ENCODE data around the gene RNU7-1.

RNU7-1 gene

GRCh38 chr12:6978611-6979011 lies 35.0 kb downstream of the RNU7-1 start:
- H3K9me3 ChIP-seq (ENCODE audit: control insufficient read depth in 1 of 2, low read length in 2 of 2) = no peaks in the 10 kb centered on the region
- no peaks in the 10 kb centered on the region for H3K27me3 ChIP-seq (ENCODE audit: control insufficient read depth in 1 of 2, insufficient read depth in 2 of 2, low read length in 2 of 2)
- H3K27ac ChIP-seq (ENCODE audit: low read depth, low read length) = no peak overlapping the region
- peaks cover 58 to 84% of the 10 kb centered on the region in 2 donors for H3K36me3 ChIP-seq (ENCODE audit: control insufficient read depth in 1 of 2, insufficient read depth in 2 of 2, low read length in 2 of 2)
- H3K9ac ChIP-seq (ENCODE audit: low read depth in 1 of 2, low read length in 2 of 2) = no peak overlapping the region
- H3K4me3 ChIP-seq (ENCODE audit: low read depth in 1 of 2, low read length in 2 of 2) = no peak overlapping the region
- H3K4me1 ChIP-seq (ENCODE audit: control insufficient read depth in 1 of 2, insufficient read depth in 2 of 2, low read length in 2 of 2) = peaks cover 37 to 42% of the 10 kb centered on the region in 2 donors

GRCh38 chr12:6979021-6979420 lies 35.4 kb downstream of the RNU7-1 start:
- Histone ChIP-seq H3K27ac (ENCODE audit: low read depth, low read length) (no peak overlapping the region), H3K4me3 (ENCODE audit: low read depth in 1 of 2, low read length in 2 of 2) (no peak overlapping the region), H3K27me3 (ENCODE audit: control insufficient read depth in 1 of 2, insufficient read depth in 2 of 2, low read length in 2 of 2) (no peaks in the 10 kb centered on the region), H3K9ac (ENCODE audit: low read depth in 1 of 2, low read length in 2 of 2) (no peak overlapping the region), H3K36me3 (ENCODE audit: control insufficient read depth in 1 of 2, insufficient read depth in 2 of 2, low read length in 2 of 2) (peaks cover 58 to 80% of the 10 kb centered on the region in 2 donors), H3K4me1 (ENCODE audit: control insufficient read depth in 1 of 2, insufficient read depth in 2 of 2, low read length in 2 of 2) (peaks cover 37 to 42% of the 10 kb centered on the region in 2 donors), H3K9me3 (ENCODE audit: control insufficient read depth in 1 of 2, low read length in 2 of 2) (no peaks in the 10 kb centered on the region)

- Histone ChIP-seq H3K36me3 (ENCODE audit: control insufficient read depth in 1 of 2, insufficient read depth in 2 of 2, low read length in 2 of 2) (peaks cover 57 to 75% of the 10 kb centered on the region in 2 donors), H3K27ac (ENCODE audit: low read depth, low read length) (no peak overlapping the region), H3K9ac (ENCODE audit: low read depth in 1 of 2, low read length in 2 of 2) (no peak overlapping the region), H3K27me3 (ENCODE audit: control insufficient read depth in 1 of 2, insufficient read depth in 2 of 2, low read length in 2 of 2) (no peaks in the 10 kb centered on the region), H3K9me3 (ENCODE audit: control insufficient read depth in 1 of 2, low read length in 2 of 2) (no peaks in the 10 kb centered on the region), H3K4me3 (ENCODE audit: low read depth in 1 of 2, low read length in 2 of 2) (no peak overlapping the region), H3K4me1 (ENCODE audit: control insufficient read depth in 1 of 2, insufficient read depth in 2 of 2, low read length in 2 of 2) (peaks cover 41 to 47% of the 10 kb centered on the region in 2 donors)
Observed at GRCh38 chr12:6979453-6979852, 35.8 kb downstream of the RNU7-1 start.

DNA sequence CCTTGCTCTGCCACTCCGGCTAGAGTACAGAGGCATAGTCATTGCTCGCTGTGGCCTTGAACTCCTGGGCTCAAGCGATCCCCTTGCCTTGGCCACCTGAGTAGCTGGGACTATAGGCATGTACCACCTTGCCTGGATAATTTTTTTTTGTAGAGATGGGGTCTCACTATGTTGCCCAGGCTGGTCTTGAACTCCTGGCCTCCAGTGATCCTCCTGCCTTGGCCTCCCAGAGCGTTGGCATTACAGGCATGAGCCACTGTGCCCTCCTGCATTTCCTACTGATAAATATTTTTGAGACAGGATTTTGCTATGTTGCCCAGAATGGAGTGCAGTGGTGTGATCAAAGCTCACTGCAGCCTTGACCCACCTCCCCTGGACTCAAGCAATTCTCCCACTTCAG lies 36.5 kb downstream of the RNU7-1 start:
- peaks cover 41 to 50% of the 10 kb centered on the region in 2 donors for H3K4me1 ChIP-seq (ENCODE audit: control insufficient read depth in 1 of 2, insufficient read depth in 2 of 2, low read length in 2 of 2)
- H3K27me3 ChIP-seq (ENCODE audit: control insufficient read depth in 1 of 2, insufficient read depth in 2 of 2, low read length in 2 of 2) = no peaks in the 10 kb centered on the region
- H3K27ac ChIP-seq (ENCODE audit: low read depth, low read length) = no peak overlapping the region

DNA sequence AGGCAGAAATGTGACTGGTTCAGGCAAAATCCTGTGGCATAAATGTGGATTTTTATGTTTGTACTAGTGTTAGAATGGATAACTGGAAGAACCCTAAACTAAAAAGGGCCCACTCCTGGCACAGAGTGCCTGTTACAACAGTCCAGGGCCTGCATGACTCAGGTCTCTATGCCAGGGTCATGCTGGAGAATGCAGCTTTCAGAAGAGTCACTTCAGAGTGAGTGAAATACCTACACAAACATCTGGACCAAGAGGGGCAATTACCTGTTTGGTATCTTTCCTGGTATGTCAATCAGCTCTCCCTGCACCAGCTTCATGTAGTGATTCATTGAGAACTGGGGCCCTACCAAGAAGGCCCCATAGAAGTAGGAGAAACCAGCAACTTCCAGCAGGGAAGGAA lies 37.1 kb downstream of the RNU7-1 start:
- Histone ChIP-seq H3K9ac (ENCODE audit: low read depth in 1 of 2, low read length in 2 of 2) (no peak overlapping the region), H3K4me3 (ENCODE audit: low read depth in 1 of 2, low read length in 2 of 2) (peak overlapping the region in 1 of 2 donors; percentile 5), H3K27me3 (ENCODE audit: control insufficient read depth in 1 of 2, insufficient read depth in 2 of 2, low read length in 2 of 2) (no peaks in the 10 kb centered on the region), H3K4me1 (ENCODE audit: control insufficient read depth in 1 of 2, insufficient read depth in 2 of 2, low read length in 2 of 2) (peaks cover 41 to 50% of the 10 kb centered on the region in 2 donors), H3K9me3 (ENCODE audit: control insufficient read depth in 1 of 2, low read length in 2 of 2) (no peaks in the 10 kb centered on the region), H3K27ac (ENCODE audit: low read depth, low read length) (peak overlapping the region; percentile 33), H3K36me3 (ENCODE audit: control insufficient read depth in 1 of 2, insufficient read depth in 2 of 2, low read length in 2 of 2) (peaks cover 44 to 63% of the 10 kb centered on the region in 2 donors)

More for the DNA sequence above, 36.5 kb downstream of the RNU7-1 start:
- Histone ChIP-seq H3K9me3 (ENCODE audit: control insufficient read depth in 1 of 2, low read length in 2 of 2) (no peaks in the 10 kb centered on the region), H3K9ac (ENCODE audit: low read depth in 1 of 2, low read length in 2 of 2) (no peak overlapping the region), H3K36me3 (ENCODE audit: control insufficient read depth in 1 of 2, insufficient read depth in 2 of 2, low read length in 2 of 2) (peaks cover 50 to 69% of the 10 kb centered on the region in 2 donors), H3K4me3 (ENCODE audit: low read depth in 1 of 2, low read length in 2 of 2) (no peak overlapping the region)

DNA sequence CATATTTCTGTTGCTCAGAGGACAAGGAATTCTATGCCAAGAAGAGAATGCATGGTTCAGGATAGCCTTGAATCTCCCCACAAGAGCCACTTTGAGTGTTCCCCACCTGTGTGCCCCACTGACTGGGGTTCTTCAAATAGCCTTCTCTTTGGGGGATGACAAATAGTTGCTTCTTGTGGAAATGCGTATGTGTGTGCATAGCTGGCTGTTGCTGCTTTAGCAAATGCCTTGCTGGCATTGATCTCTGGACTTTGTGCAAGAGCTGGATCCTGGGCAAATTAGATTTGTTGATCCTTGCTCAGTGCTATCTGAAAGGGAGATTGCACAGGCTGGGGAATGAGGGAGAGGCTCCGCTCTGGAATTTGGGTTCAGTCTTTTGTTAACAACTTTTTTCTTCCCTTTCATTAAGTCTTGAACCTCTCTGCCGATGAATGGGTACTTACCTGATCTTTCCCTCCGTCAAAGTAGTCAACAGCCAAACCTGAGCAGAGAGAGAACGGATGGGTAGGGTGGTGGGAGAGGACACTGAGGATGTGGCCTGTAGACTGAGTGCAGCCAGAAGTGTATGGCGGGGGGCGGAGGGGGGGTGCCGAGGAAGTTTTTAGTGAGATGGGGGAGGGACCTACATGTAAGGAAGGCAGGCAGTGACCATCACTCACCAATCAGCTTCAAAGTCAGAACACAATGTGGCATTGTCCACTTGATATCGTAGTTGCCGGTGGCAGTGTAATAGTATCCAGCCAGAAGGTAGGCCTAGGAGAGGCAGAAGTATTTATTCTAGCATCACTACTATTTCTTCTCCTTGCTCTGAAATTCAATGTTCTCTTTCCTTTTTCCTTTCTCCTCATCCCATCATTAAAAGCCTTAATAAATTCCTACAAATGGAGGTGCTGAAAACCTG lies 37.8 kb downstream of the RNU7-1 start:
- no peaks in the 10 kb centered on the region for H3K27me3 ChIP-seq (ENCODE audit: control insufficient read depth in 1 of 2, insufficient read depth in 2 of 2, low read length in 2 of 2)
- H3K36me3 ChIP-seq (ENCODE audit: control insufficient read depth in 1 of 2, insufficient read depth in 2 of 2, low read length in 2 of 2) = peaks cover 44 to 56% of the 10 kb centered on the region in 2 donors
- H3K4me1 ChIP-seq (ENCODE audit: control insufficient read depth in 1 of 2, insufficient read depth in 2 of 2, low read length in 2 of 2) = peaks cover 44 to 50% of the 10 kb centered on the region in 2 donors
- H3K27ac ChIP-seq (ENCODE audit: low read depth, low read length) = peak overlapping the region; percentile 33
- peak overlapping the region in 1 of 2 donors; percentile 44 for H3K9ac ChIP-seq (ENCODE audit: low read depth in 1 of 2, low read length in 2 of 2)
- H3K4me3 ChIP-seq (ENCODE audit: low read depth in 1 of 2, low read length in 2 of 2) = peak overlapping the region in 1 of 2 donors; percentile 5
- H3K9me3 ChIP-seq (ENCODE audit: control insufficient read depth in 1 of 2, low read length in 2 of 2) = no peaks in the 10 kb centered on the region

GRCh38 chr12:6982532-6982931 lies 38.9 kb downstream of the RNU7-1 start:
- Histone ChIP-seq H3K27me3 (ENCODE audit: control insufficient read depth in 1 of 2, insufficient read depth in 2 of 2, low read length in 2 of 2) (no peaks in the 10 kb centered on the region), H3K36me3 (ENCODE audit: control insufficient read depth in 1 of 2, insufficient read depth in 2 of 2, low read length in 2 of 2) (peaks cover 34 to 45% of the 10 kb centered on the region in 2 donors), H3K4me1 (ENCODE audit: control insufficient read depth in 1 of 2, insufficient read depth in 2 of 2, low read length in 2 of 2) (peaks cover 45 to 50% of the 10 kb centered on the region in 2 donors), H3K9me3 (ENCODE audit: control insufficient read depth in 1 of 2, low read length in 2 of 2) (no peaks in the 10 kb centered on the region), H3K4me3 (ENCODE audit: low read depth in 1 of 2, low read length in 2 of 2) (no peak overlapping the region), H3K27ac (ENCODE audit: low read depth, low read length) (no peak overlapping the region), H3K9ac (ENCODE audit: low read depth in 1 of 2, low read length in 2 of 2) (no peak overlapping the region)

DNA sequence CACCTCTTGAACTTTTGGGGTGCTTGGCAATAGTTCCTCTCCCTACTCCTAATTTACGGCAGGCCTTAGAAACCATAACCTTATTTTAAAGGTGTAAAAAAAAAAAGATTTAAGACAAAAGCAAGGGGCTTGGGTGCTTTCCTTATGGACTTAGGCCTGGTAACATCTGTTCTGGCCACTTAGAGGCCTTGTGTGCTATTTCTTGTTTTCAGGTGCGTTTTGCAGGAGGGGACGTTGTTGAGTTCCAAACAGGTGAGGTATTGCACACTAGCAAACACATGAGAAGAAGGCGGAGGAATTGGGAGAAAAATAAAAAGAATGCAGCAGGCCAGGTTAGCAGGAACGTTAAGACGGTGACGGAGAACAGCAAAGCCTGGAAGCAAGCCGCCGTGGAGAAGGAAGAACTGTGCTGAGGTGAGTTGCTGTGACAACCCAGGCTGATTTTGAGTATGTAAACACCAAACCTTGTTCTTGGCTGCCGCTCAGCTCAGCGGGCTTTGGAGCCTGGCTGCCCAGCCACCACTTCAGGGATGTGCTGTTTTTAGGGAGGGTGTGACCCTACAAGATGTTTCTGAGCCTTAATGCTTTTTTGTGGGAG lies 44.4 kb downstream of the RNU7-1 start:
- Histone ChIP-seq H3K36me3 (ENCODE audit: control insufficient read depth in 1 of 2, insufficient read depth in 2 of 2, low read length in 2 of 2) (peaks cover 4 to 12% of the 10 kb centered on the region in 2 donors), H3K4me3 (ENCODE audit: low read depth in 1 of 2, low read length in 2 of 2) (no peak overlapping the region), H3K27ac (ENCODE audit: low read depth, low read length) (no peak overlapping the region), H3K9me3 (ENCODE audit: control insufficient read depth in 1 of 2, low read length in 2 of 2) (no peaks in the 10 kb centered on the region), H3K4me1 (ENCODE audit: control insufficient read depth in 1 of 2, insufficient read depth in 2 of 2, low read length in 2 of 2) (peaks cover 21 to 27% of the 10 kb centered on the region in 2 donors), H3K27me3 (ENCODE audit: control insufficient read depth in 1 of 2, insufficient read depth in 2 of 2, low read length in 2 of 2) (no peaks in the 10 kb centered on the region), H3K9ac (ENCODE audit: low read depth in 1 of 2, low read length in 2 of 2) (no peak overlapping the region)
